Rectal smooth muscle tissue (tissue), 1 donor: ENCODE data around the gene PPIL3.
A peak's percentile ranks its signal among the peaks of the same experiment; 100 is the strongest.

ENCODE experiments used
- H3K27ac ChIP-seq: one replicate; pipeline ENCODE4 v1.7.0; 2013; ENCODE audit warnings: low read depth, low read length, inconsistent platforms
- H3K27me3 ChIP-seq: one replicate; pipeline ENCODE4 v1.7.0; 2013; ENCODE audit warnings: low read length; ENCODE audit not compliant: control insufficient read depth, insufficient read depth
- H3K36me3 ChIP-seq: one replicate; pipeline ENCODE4 v1.7.0; 2013; ENCODE audit warnings: low read length; ENCODE audit not compliant: control insufficient read depth, insufficient read depth
- H3K4me1 ChIP-seq: one replicate; pipeline ENCODE4 v1.7.0; 2013; ENCODE audit warnings: low read length; ENCODE audit not compliant: control insufficient read depth, insufficient read depth
- H3K4me3 ChIP-seq: one replicate; pipeline ENCODE4 v1.7.0; 2013; ENCODE audit warnings: low read length
- H3K9ac ChIP-seq: one replicate; pipeline ENCODE4 v1.7.0; 2013; ENCODE audit warnings: low read length

The PPIL3 gene

GRCh38 chr2:200877443-200877842 lies 11.4 kb downstream of the PPIL3 start:
- no peaks in the 10 kb centered on the region for H3K27me3 ChIP-seq
- no peak overlapping the region for H3K27ac ChIP-seq
- no peak overlapping the region for H3K9ac ChIP-seq
- no peak overlapping the region for H3K4me3 ChIP-seq
- H3K4me1 ChIP-seq, result no peaks in the 10 kb centered on the region
- no peaks in the 10 kb centered on the region for H3K36me3 ChIP-seq

GRCh38 chr2:200873560-200873959 lies 15.3 kb downstream of the PPIL3 start:
- Histone ChIP-seq H3K36me3 (peaks cover 2% of the 10 kb centered on the region), H3K4me3 (no peak overlapping the region)

DNA sequence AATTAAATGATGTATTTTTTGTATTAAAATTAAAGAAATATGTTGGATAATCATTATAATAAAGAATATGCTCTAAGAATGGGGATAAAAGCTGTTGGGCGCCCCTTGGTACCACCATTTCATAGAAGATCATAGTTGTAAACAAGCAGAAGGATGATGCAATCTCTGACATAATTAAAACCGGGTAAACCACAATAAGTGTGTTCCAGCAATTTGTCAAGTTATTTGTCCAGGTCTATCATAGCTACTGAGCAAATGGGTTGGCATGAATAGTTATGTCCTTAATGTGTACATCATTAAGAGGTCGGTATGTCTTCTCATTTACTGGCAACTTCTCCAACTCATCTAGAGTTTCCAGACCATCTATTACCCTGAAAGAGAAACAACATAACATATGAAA lies 17.7 kb downstream of the PPIL3 start:
- Histone ChIP-seq H3K9ac (no peak overlapping the region), H3K27me3 (no peaks in the 10 kb centered on the region), H3K27ac (no peak overlapping the region), H3K4me3 (no peak overlapping the region), H3K4me1 (no peaks in the 10 kb centered on the region), H3K36me3 (peaks cover 2% of the 10 kb centered on the region)

More at GRCh38 chr2:200873560-200873959, 15.3 kb downstream of the PPIL3 start:
- Histone ChIP-seq H3K4me1 (no peaks in the 10 kb centered on the region), H3K9ac (no peak overlapping the region), H3K27me3 (no peaks in the 10 kb centered on the region), H3K27ac (no peak overlapping the region)

- peaks cover 3% of the 10 kb centered on the region for H3K4me1 ChIP-seq
- no peak overlapping the region for H3K27ac ChIP-seq
- H3K4me3 ChIP-seq, result no peak overlapping the region
- peaks cover 5% of the 10 kb centered on the region for H3K36me3 ChIP-seq
- no peak overlapping the region for H3K9ac ChIP-seq
- H3K27me3 ChIP-seq, result no peaks in the 10 kb centered on the region
Measured at GRCh38 chr2:200869014-200869413, 19.9 kb downstream of the PPIL3 start.

DNA sequence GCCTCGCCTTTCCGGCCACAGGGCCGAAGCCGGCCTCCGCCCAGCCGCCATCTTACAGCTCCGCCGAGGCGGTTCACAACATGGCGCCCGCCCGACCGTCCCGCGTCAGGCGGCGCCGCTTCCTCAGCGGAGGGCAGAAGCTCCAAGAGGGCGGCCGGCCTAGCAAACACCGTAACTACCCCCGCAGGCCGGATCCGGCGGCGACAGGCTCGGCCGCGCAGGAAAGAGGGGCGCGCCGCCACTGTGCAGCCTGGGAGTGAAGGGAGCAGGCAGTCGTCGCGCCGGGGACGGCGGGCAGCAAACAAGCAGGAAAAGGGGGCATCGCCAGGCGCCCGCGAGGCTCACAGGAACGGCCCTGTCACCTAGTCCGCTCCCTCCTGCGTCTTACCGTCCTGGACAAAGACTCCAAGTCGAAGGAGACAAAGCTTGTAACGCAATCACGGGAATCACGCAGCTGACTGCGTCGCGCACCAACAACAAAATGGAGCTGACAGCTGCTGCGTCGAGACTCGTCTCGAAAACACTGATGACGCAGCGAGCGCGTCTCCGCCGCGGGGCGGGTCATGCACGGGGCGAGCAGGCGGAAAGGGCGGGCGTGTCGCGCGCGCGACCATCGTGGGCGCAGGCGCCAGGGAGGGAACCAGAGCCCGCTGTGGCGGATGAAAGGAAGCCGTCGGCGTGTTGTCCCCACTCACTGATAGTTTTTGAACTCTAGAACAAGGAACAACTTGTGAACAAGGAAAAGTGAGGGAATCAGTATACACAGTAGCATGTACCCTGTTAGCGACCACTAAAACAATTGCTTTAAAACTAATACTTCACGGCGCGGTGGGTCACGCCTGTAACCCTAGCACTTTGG lies 24.5 kb downstream of the PPIL3 start, which contains the start of gene CLK1:
Gene CLK1 (minus strand): TSS at position 483 of the 859 bp plus-strand sequence. CDS start 2,796 bp downstream, outside the sequence.
- Histone ChIP-seq H3K27me3 (no peaks in the 10 kb centered on the region), H3K36me3 (peaks cover 8% of the 10 kb centered on the region), H3K27ac (peak within 1 kb of the TSS; percentile 99), H3K4me1 (peaks cover 6% of the 10 kb centered on the region), H3K9ac (peak within 1 kb of the TSS; percentile 100), H3K4me3 (peak within 1 kb of the TSS; percentile 99)

GRCh38 chr2:200863782-200864175 lies 25.1 kb downstream of the PPIL3 start:
- Histone ChIP-seq H3K9ac (peak overlapping the region; percentile 100), H3K36me3 (peaks cover 11% of the 10 kb centered on the region), H3K27ac (peak overlapping the region; percentile 99), H3K4me3 (peak overlapping the region; percentile 99), H3K4me1 (peaks cover 7% of the 10 kb centered on the region), H3K27me3 (no peaks in the 10 kb centered on the region)

GRCh38 chr2:200862532-200863000 lies 26.3 kb downstream of the PPIL3 start:
- peak overlapping the region; percentile 100 for H3K9ac ChIP-seq
- H3K36me3 ChIP-seq, result peaks cover 24% of the 10 kb centered on the region
- peak overlapping the region; percentile 99 for H3K27ac ChIP-seq
- peak overlapping the region; percentile 99 for H3K4me3 ChIP-seq
- H3K27me3 ChIP-seq, result no peaks in the 10 kb centered on the region
- peaks cover 13% of the 10 kb centered on the region for H3K4me1 ChIP-seq

GRCh38 chr2:200861617-200862155 lies 27.2 kb downstream of the PPIL3 start:
- Histone ChIP-seq H3K27ac (peak overlapping the region; percentile 23), H3K4me1 (peaks cover 13% of the 10 kb centered on the region), H3K9ac (peak overlapping the region; percentile 12), H3K27me3 (no peaks in the 10 kb centered on the region), H3K4me3 (peak overlapping the region; percentile 99), H3K36me3 (peaks cover 29% of the 10 kb centered on the region)

DNA sequence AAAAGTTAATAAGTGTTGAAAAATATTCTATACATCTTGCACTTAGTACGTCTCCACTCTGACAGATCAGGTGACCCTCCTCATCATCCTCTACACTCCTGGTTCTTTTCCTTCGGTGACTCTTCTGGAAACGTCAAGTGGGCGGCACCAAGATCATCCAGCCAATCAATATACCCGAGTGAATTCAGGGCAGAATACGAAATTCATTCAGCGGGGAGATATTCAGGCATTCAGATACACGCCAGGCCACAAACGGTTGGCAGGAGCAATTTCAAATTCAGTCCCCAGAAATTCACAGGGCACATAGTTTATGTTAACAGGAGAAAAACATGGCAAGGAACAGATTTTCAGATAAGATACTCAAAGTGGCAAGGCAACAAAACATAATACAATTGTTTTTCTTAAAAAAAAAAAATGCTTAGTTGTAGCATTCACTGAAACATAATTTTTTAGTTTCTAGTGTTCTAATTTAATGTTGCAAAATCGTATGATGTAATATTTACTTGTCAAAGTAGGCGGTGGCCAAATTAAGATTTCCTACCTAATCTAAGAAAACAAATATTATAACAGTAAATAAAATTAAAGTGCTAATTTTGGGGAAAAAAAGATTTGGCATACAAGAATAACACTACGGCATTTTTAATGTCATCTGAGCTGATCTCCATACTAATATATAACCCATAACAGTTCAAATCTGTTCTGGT lies 28.6 kb downstream of the PPIL3 start:
- Histone ChIP-seq H3K9ac (no peak overlapping the region), H3K4me3 (peak overlapping the region; percentile 17), H3K36me3 (peaks cover 37% of the 10 kb centered on the region), H3K4me1 (peaks cover 13% of the 10 kb centered on the region), H3K27me3 (no peaks in the 10 kb centered on the region), H3K27ac (no peak overlapping the region)

DNA sequence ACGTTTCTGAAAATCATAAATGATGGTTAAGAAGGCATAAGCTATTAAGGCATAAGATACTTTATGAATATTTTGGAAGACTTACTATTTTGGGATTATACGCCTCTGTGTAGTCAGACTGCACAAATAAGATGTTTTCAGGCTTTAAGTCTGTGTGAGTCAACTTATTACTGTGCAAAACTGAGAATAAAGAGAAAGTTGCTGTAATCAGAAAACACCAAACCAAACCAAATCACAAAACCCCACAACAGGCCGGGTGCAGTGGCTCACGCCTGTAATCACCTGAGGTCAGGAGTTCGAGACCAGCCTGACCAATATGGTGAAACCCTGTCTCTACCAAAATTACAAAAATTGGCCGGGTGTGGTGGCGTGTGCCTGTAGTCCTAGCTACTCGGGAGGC lies 32.1 kb downstream of the PPIL3 start:
- Histone ChIP-seq H3K9ac (no peak overlapping the region), H3K27me3 (no peaks in the 10 kb centered on the region), H3K4me3 (no peak overlapping the region), H3K27ac (no peak overlapping the region), H3K4me1 (peaks cover 10% of the 10 kb centered on the region), H3K36me3 (peaks cover 56% of the 10 kb centered on the region)

- Histone ChIP-seq H3K9ac (no peak overlapping the region), H3K36me3 (peaks cover 45% of the 10 kb centered on the region), H3K4me3 (no peak overlapping the region), H3K4me1 (no peaks in the 10 kb centered on the region), H3K27me3 (no peaks in the 10 kb centered on the region), H3K27ac (no peak overlapping the region)
Measured at GRCh38 chr2:200852605-200853004, 36.3 kb downstream of the PPIL3 start.
